ENCODE data around the gene ZBTB20.

- no peak for TF ChIP-seq CTCF (IDR thresholded peaks at IDR 0.05)
- no peak for TF ChIP-seq POLR2A (IDR thresholded peaks at IDR 0.05)
Observed at GRCh38 chr3:114539525-114539924, 607.6 kb downstream of the ZBTB20 start.
